Ecto neural progenitor cell (in vitro differentiated cells): Measurements from ENCODE around the gene PRKN.
"Not testable (repeated sequence)": the region's sequence is repeated elsewhere in the genome, so short reads cannot be mapped to it uniquely, and the experiment has no call there.

Source experiments
- DNase-seq: peaks from one replicate; pipeline ENCODE4 v3.0.0-alpha.2; 2018; ENCODE audit warnings: low spot score

Gene PRKN

DNA sequence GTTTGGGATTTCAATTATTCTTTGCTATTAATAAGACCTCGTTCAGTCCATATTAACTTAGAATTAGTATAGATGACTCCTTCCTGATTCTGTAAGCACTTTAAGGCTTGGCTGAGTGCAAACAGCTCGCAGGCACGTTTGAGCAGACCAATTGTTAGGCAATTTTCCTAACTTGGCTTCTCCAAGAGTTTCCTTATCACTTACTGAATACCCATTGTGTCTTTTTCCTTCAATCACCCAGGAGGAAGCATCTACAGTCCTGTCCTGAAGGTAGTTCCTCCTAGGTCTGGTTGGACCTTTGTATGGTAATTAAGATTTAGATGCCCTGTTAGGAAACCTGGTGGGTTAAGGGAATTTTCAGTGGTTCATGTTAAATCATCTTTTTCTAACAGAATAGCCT is 1414.1 kb downstream of the PRKN start:
- DNase-seq: not testable (repeated sequence)

DNA sequence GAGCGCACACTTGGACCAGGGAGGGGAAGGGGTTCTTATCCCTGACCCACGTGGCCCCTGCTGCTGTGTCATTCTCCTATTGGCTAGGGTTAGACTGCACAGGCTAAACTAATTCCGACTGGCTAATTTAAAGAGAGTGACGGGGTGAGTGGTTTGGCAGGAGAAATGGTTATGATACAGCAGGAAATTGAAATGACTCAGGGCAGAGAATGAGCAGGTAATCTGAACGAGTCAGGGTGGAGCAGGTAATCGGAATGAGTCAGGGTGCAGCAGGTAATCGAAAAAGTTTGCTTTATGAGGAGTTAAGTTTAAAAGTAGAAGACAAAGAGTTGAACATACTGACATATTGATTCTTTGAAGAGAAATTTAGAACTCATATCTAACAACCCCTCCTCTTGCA is 1417.8 kb downstream of the PRKN start:
- DNase-seq: not testable (repeated sequence)

DNA sequence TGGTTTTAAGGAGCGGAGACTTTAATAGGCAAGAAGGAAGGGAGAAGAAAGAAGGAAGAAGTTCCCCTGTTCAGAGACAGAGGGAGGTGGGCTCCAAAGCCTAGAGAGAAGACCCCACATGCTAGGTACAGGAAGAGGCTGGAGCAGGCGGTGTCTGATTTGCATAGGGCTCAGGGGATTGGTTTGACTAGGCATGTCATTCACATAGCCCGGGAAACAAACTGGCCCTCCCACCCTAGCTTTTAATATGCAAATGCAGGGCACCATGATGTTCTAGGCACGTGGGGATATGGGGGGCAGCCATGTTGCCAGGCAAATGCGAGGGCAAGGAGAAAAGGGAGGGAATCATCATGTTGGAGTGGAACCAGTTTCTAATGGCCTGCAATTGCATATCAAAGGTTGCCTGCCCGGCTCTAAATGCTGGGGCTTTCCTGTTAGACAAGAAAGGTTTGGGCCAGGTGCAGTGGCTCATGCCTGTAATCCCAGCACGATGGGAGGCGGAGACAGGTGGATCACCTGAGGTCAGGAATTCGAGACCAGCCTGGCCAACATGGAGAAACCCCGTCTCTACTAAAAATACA is 1419.4 kb downstream of the PRKN start:
- DNase-seq: no peak

DNA sequence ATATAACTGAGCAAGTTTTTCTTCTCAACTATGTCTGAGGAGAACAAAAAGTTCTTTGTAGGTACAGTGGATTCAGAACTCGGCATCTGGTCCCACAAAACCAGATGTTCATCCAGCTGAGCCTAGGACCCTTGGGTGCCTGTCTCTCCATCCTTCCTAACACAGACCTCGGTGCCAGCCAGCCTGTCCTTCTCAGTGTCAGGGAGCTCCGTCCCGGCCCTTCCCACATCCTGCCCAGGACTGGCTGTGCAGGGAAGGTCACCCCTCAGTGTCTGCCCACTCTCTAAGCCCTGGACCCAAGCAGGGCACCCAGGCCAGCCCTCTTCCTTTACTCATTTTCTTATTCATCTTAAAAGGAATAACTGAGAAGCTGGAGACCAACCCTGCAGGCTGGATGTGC is 1421.7 kb downstream of the PRKN start:
- DNase-seq: no peak

DNA sequence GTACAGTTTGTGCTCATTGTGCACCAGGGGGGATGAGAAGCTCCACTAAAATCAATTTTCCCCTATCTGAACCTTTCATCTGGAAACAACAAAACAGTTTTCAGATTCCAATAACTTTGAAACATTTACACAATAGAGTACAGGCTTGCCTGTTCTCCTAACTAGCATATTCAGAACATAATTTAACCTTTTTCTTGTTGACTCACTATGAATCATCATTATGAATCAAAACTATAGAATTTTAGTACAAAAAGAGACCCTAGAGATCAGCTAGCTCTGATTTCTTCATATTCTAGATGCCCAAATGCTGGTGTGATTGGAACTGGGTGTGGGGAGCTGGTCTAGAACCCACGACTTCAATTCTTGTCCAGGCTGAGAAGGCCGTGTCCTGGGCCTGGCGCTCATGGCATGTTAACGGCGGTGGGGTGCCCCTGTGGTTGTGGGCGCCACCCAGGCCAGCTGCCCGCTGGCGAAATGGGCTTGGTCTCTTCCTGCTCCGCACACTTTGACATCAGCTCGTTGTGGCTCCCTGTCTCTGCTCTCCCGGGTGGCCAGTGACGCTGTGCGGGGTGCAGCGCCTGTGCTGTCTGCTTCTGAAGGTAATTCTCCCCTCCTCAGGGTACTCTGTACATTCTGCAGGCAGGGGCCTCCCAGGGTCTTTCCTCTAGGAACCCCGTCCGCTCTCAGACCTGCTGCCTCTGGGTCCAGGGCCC is 1423.8 kb downstream of the PRKN start:
- DNase-seq: no peak

DNA sequence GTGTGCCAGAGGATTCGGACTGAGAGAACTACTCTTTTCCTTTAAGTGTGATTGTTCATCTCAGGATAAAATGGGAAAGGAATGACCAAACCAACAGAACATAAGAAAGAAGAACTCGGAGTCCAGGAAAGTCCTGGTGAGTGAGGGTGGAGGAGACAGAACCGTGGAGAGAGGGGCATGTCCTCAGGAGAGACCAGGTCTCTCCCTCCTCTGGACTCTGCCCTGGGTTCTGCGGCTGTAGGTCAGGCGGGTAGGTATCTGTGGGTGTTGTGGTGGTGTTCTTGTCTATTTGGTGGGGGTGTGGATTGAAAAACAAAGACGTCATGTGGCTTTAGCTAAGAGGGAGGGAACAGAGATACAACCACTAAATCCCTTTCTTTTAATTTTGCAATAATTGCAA is 1424.6 kb downstream of the PRKN start:
- DNase-seq: no peak

DNA sequence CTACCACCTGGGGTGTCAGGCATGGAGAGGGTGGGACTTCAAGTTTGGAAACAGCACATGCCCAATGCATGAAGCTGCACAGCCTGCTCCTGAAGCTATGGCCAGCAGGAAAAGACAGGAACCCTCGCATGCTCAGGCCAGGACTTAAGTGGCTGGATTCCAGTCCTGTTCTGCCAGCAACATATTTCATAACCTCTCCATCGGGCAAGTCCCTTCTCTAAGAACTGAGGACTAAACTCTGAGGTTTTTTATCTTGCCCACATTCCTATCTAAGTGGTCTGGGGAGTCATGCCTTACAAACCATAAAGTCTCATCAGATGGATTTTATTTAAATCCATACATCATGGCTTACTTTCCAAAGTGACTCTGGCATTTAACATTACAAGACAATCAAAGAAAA is 1426.2 kb downstream of the PRKN start:
- no peak for DNase-seq

DNA sequence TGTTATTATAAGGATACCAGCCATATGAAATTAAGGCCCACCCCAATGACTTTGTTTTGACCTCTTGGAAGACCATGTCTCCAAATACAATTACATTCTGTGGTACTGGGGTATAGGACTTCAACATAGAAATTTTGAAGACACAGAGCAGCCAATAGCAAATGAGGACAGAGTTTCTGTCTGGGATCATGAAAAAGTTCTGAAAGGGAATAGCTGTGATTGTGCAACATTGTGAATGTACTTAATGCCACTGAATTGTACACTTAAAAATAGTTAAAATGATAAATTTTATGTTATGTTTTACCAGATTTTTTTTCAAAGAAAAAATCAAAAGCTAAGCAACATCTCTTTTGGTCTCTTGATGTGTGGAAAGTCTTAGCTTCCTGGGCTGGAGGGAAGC is 1426.7 kb downstream of the PRKN start:
- no peak for DNase-seq

DNA sequence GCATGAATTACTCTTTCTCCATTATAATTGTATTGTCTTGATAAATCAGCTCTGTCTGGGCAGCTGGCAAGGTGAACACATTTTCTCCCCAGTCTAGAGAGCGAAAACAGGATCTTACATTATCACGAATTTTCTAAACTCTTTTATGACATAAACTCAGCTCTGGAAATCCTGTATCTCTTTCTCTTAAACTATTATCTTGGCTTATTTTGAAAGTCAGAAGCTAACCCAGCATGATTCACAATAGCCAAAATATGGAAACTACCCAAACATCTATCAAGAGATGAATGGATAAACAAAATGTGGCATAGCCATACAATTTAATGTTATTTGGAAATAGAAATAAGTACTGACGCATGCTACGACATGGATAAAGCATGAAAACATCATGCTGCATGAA is 1427.8 kb downstream of the PRKN start:
- no peak for DNase-seq
